ENCODE results near the gene COMMD1. TPM values are rescaled to one million over a fixed set of nuclear protein-coding genes. Genes with fewer than 3 reads are reported as not detected.

Gene COMMD1
- total and polyA plus RNA-seq, 2 experiments from 2014 or later, result 54.9 to 83.7 TPM

DNA sequence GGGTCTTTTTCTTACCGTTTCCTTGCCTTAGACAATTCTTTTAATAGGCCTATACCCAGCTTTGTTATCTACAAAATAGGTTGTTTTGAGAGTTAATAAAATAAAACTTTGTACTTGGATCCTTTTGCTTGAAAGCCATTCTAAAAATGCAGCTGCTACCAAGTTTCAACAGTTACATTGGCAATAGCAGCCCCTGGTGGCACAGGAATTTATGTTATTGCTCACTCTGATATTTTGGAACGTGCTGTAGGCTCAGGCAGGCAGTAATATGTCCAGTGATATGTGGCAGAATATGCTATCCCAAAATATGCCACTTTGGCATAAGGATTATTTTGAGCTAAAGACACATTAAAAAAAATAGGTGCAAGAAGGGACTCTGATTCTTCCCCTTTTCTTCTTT lies 6.7 kb upstream of the COMMD1 start:
- Mint-ChIP-seq H3K4me3 (no peak overlapping the region), H3K4me1 (no peaks in the 10 kb centered on the region), H3K27ac (no peak overlapping the region), H3K36me3 (ENCODE audit: low read depth) (no peaks in the 10 kb centered on the region), H3K27me3 (ENCODE audit: insufficient read depth, low read depth, poor library complexity) (no peaks in the 10 kb centered on the region), H3K9me3 (no peaks in the 10 kb centered on the region)
- Histone ChIP-seq H3K27ac (ENCODE audit: low read depth) (no peak overlapping the region), H3K36me3 (ENCODE audit: insufficient read depth) (no peaks in the 10 kb centered on the region), H3K9me2 (ENCODE audit: insufficient read depth) (no peaks in the 10 kb centered on the region), H4K20me1 (replicated peaks; ENCODE audit: insufficient read depth) (no peaks in the 10 kb centered on the region), H3K4me1 (ENCODE audit: insufficient read depth) (no peaks in the 10 kb centered on the region), H3F3A (replicated peaks; ENCODE audit: low read depth) (no peaks in the 10 kb centered on the region), H2AFZ (no peak overlapping the region), H3K4me2 (no peak overlapping the region), H3K4me3 (no peak overlapping the region), H3K27me3 (ENCODE audit: insufficient read depth) (no peaks in the 10 kb centered on the region), H3K79me2 (replicated peaks; ENCODE audit: insufficient read depth) (no peaks in the 10 kb centered on the region)
- TF ChIP-seq, protein P1, sequence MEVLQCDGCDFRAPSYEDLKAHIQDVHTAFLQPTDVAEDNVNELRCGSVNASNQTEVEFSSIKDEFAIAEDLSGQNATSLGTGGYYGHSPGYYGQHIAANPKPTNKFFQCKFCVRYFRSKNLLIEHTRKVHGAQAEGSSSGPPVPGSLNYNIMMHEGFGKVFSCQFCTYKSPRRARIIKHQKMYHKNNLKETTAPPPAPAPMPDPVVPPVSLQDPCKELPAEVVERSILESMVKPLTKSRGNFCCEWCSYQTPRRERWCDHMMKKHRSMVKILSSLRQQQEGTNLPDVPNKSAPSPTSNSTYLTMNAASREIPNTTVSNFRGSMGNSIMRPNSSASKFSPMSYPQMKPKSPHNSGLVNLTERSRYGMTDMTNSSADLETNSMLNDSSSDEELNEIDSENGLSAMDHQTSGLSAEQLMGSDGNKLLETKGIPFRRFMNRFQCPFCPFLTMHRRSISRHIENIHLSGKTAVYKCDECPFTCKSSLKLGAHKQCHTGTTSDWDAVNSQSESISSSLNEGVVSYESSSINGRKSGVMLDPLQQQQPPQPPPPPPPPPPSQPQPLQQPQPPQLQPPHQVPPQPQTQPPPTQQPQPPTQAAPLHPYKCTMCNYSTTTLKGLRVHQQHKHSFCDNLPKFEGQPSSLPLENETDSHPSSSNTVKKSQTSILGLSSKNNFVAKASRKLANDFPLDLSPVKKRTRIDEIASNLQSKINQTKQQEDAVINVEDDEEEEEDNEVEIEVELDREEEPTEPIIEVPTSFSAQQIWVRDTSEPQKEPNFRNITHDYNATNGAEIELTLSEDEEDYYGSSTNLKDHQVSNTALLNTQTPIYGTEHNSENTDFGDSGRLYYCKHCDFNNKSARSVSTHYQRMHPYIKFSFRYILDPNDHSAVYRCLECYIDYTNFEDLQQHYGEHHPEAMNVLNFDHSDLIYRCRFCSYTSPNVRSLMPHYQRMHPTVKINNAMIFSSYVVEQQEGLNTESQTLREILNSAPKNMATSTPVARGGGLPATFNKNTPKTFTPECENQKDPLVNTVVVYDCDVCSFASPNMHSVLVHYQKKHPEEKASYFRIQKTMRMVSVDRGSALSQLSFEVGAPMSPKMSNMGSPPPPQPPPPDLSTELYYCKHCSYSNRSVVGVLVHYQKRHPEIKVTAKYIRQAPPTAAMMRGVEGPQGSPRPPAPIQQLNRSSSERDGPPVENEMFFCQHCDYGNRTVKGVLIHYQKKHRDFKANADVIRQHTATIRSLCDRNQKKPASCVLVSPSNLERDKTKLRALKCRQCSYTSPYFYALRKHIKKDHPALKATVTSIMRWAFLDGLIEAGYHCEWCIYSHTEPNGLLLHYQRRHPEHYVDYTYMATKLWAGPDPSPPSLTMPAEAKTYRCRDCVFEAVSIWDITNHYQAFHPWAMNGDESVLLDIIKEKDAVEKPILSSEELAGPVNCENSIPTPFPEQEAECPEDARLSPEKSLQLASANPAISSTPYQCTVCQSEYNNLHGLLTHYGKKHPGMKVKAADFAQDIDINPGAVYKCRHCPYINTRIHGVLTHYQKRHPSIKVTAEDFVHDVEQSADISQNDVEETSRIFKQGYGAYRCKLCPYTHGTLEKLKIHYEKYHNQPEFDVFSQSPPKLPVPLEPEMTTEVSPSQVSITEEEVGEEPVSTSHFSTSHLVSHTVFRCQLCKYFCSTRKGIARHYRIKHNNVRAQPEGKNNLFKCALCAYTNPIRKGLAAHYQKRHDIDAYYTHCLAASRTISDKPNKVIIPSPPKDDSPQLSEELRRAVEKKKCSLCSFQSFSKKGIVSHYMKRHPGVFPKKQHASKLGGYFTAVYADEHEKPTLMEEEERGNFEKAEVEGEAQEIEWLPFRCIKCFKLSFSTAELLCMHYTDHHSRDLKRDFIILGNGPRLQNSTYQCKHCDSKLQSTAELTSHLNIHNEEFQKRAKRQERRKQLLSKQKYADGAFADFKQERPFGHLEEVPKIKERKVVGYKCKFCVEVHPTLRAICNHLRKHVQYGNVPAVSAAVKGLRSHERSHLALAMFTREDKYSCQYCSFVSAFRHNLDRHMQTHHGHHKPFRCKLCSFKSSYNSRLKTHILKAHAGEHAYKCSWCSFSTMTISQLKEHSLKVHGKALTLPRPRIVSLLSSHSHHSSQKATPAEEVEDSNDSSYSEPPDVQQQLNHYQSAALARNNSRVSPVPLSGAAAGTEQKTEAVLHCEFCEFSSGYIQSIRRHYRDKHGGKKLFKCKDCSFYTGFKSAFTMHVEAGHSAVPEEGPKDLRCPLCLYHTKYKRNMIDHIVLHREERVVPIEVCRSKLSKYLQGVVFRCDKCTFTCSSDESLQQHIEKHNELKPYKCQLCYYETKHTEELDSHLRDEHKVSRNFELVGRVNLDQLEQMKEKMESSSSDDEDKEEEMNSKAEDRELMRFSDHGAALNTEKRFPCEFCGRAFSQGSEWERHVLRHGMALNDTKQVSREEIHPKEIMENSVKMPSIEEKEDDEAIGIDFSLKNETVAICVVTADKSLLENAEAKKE (CRISPR knock-in tag; IDR thresholded peaks at IDR 0.05), result no peak
- TF ChIP-seq, protein P2, sequence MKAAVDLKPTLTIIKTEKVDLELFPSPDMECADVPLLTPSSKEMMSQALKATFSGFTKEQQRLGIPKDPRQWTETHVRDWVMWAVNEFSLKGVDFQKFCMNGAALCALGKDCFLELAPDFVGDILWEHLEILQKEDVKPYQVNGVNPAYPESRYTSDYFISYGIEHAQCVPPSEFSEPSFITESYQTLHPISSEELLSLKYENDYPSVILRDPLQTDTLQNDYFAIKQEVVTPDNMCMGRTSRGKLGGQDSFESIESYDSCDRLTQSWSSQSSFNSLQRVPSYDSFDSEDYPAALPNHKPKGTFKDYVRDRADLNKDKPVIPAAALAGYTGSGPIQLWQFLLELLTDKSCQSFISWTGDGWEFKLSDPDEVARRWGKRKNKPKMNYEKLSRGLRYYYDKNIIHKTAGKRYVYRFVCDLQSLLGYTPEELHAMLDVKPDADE (IDR thresholded peaks at IDR 0.05), result no peak
- TF ChIP-seq, protein P3, sequence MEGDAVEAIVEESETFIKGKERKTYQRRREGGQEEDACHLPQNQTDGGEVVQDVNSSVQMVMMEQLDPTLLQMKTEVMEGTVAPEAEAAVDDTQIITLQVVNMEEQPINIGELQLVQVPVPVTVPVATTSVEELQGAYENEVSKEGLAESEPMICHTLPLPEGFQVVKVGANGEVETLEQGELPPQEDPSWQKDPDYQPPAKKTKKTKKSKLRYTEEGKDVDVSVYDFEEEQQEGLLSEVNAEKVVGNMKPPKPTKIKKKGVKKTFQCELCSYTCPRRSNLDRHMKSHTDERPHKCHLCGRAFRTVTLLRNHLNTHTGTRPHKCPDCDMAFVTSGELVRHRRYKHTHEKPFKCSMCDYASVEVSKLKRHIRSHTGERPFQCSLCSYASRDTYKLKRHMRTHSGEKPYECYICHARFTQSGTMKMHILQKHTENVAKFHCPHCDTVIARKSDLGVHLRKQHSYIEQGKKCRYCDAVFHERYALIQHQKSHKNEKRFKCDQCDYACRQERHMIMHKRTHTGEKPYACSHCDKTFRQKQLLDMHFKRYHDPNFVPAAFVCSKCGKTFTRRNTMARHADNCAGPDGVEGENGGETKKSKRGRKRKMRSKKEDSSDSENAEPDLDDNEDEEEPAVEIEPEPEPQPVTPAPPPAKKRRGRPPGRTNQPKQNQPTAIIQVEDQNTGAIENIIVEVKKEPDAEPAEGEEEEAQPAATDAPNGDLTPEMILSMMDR (conservative IDR thresholded peaks at IDR 0.05; ENCODE audit: low read depth in 2 of 2), result peak; percentile 43 to 60
- no peak for TF ChIP-seq EZH2phosphoT487 (IDR thresholded peaks at IDR 0.05; ENCODE audit: unreplicated experiment)
- no peak for TF ChIP-seq JUNB (IDR thresholded peaks at IDR 0.05; ENCODE audit: unreplicated experiment)
- TF ChIP-seq EZH2 (IDR thresholded peaks at IDR 0.05; ENCODE audit: low read depth, unreplicated experiment), result no peak
- ATAC-seq (no peak), DNase-seq (ENCODE audit: low spot score) (peak; percentile 21)

Data from GM23338 (cell line).